Stimulated activated CD4-positive, alpha-beta T cell treated with anti-CD3 and anti-CD28 coated beads, Interleukin-1b, Interleukin-23, amount 100 ng/mL, for 4 hours (primary cell): ENCODE measurements around the gene CADPS.
"Not testable (repeated sequence)": the region's sequence is repeated elsewhere in the genome, so short reads cannot be mapped to it uniquely, and the experiment has no call there.

Experiments used
- DNase-seq, 2 donors: peaks; one replicate each; pipeline ENCODE4 v3.0.0-alpha.2; 2020; ENCODE audit warnings: low read depth in 2 of 2

CADPS gene

GRCh38 chr3:62600033-62600432 is 275.2 kb downstream of the CADPS start:
- no peak for DNase-seq

DNA sequence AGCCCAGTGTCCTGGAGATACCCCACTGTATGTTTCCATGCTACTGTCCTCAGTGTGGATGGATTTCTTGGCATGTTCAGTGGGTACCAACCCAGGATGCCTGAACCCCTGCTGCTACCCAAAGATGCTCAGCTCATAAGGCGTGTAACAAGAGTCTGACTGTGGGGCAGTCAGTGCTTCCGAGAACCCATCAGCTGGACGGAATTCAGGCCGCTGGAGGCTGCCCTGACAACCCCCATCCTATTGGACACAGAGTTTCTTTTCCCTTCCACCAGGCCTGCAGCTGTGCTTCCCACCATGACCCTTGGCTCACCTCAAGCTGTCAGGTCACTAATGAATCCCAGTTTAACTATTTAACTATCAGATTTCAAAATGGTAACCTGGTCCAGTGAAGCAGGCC is 277.7 kb downstream of the CADPS start:
- no peak for DNase-seq

GRCh38 chr3:62592408-62592807 is 282.8 kb downstream of the CADPS start:
- DNase-seq, result no peak

DNA sequence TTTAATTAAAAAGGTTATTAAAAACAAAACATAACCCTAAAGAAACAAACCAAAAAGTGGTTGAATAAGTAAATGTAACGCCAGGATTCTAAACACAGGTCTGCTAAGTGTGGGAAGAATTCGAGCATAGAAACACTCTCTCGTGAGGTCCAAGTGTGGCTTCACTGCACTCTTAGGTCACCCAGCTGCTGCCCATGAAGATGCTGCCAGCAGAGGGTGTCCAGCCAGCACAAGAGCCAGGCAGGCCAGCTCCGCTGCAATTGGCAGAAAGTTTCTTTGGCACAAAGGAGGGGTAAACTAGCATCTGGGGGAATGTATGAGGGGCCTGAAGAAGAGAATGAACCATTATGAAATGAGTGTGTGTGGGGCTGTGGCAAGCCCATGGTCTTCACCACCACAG is 286.1 kb downstream of the CADPS start:
- no peak for DNase-seq

DNA sequence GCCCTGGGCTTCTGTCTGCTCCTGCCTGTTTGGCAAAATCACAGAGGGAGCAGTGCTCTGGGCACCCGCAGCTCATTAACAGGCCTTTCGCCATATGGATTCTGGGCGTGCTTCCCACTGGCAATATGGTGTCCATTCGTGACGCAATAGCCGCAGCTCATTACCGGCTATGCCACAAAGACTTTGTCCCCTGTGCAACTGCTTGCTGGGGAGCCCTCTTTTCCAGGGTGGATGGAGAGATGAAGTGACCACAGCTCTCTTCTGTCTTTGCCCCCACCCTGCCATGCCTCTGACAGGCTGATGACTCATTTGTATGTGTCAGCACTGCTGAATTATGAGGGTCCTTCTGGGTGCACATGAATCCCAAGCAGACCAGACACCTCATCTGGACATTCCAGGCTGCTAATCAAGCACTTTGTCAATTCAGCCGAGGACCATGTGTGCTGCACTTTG is 287.6 kb downstream of the CADPS start:
- no peak for DNase-seq

DNA sequence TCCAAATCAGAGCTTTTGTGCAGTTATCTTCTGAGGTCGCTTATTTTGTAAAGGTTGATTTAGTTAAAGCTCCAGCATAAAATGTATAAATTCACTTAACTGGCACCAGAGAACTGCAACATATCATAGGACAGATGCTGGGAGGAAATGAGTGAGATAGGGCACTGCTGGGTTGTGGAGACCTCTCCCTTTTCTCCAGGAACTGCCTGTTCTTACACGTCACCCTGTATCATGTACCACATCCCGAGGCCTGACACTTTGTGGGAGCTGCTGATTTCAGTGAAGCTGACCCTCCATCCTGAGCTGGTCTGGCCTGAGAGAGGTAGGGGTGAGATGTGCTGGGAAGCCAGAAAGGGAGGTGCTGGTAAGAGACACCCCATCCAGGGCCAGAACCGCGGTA is 288.0 kb downstream of the CADPS start:
- DNase-seq, result no peak

GRCh38 chr3:62586356-62586755 is 288.9 kb downstream of the CADPS start:
- no peak for DNase-seq

- DNase-seq, result no peak
Observed at GRCh38 chr3:62585861-62586260, 289.4 kb downstream of the CADPS start.

DNA sequence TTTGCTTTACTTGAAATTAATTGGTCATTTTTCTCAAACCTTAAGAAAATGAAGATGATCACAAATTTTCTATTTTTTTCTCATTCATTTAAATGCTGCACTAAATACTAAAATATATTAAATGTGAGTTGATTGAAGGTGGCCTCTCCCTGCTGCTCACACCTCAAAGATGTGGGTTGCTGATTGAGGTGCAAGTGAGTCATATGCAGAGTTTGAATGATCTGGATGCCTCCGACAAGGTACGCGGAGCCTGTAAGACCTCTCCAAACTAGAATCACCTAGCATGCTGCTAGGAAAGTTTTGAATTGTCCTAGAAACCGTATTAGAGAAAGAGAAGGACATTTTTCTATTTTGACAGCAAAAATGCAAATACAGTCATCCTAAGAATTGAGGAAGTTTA is 290.6 kb downstream of the CADPS start:
- no peak for DNase-seq

DNA sequence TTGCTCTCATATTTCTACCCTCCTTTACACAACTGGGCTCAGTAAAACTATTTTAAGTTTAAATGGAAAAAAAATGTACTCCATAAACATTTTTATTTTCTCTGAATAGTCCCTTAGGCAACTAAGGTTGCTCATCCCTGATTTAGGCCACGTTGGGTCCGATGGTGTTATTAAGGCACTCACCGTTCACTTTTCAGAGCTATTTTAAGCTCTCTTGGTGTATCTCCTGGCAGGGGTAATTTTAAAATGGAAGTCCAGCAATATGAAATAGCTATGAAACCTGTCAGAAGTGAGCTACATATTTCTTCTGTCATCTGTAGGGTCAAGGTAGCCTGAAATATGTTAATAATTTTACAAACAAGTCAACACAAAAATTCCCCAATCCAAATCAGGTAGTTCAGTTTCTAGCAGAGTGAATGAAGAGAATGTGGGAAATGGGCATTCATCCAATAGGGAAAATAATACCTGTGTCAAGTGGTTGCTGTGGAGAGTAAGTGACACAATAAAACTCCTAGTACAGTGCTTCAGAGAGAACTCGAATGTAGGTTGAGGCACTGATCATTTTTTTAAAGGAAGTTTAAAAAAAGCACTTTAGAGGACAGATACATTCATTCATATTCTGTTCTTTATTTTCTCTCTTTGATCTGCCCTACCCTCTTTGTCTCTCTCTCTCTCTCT is 292.6 kb downstream of the CADPS start:
- DNase-seq, result no peak

DNA sequence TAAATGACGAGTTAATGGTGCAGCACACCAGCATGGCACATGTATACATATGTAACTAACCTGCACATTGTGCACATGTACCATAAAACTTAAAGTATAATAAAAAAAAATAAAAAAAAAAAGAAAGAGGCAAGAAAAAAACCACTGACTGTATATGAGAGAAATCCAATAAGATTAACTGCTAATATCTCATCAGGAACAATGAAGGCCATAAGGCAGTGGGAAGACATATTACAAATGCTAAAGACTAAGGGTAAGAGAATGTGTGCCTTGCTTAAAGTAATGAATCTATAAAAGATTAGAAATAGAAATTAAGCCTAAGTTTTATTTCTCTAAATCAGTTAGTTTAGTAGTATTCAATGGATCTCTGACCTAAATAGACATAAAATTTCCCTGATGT is 294.7 kb downstream of the CADPS start:
- not testable (repeated sequence) for DNase-seq

GRCh38 chr3:62577153-62577552 is 298.1 kb downstream of the CADPS start:
- no peak for DNase-seq

DNA sequence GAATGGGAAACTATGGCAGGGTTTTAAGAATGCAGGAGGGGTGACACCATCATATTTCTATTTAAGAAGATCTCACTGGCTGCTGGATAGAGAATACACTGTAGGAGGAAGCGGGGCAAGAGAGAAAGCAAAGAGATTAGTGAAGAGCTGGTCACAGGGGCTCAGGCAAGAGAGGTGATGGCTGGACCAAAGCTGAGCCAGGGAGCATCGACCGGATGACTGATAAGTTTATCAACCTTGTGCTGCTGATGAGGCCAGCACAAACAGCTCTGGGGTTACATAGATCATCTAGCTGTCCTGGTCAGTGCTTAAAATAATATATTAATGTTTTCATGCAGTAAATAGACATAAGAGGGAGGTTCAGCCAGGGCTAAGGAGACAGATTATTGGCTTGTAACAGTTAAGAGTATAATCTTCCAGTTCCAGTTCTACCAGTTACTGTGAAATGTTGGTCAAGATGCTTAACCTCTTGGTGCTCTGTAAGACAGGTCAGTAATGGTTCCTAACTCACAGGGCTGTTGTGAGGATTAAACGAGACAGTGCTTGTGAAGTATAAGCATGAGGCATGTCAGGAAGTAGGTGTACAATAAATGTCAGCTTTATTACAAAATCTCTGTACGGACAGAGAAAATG is 300.8 kb downstream of the CADPS start:
- no peak for DNase-seq

GRCh38 chr3:62571916-62572315 is 303.3 kb downstream of the CADPS start:
- DNase-seq, result no peak

GRCh38 chr3:62570888-62571287 is 304.3 kb downstream of the CADPS start:
- no peak for DNase-seq

DNA sequence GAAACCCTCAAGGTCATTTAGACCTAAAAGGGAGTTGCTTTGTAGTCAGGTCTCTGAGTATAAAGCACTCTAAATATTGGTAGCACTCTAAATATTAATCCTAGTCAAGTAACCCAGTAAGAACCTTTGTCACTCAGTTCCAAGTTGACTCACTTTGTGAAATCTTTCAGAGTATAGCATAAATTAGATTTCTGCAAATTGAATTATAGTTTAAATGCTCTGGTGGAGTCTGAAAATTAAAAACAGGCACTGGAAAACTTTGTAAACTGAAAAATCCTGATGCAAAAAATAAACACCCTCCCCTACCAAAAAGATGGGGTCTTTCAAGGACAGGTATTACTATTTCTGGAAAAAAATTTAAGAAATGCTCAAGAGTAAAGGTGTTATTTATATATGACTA is 305.6 kb downstream of the CADPS start:
- no peak for DNase-seq

DNA sequence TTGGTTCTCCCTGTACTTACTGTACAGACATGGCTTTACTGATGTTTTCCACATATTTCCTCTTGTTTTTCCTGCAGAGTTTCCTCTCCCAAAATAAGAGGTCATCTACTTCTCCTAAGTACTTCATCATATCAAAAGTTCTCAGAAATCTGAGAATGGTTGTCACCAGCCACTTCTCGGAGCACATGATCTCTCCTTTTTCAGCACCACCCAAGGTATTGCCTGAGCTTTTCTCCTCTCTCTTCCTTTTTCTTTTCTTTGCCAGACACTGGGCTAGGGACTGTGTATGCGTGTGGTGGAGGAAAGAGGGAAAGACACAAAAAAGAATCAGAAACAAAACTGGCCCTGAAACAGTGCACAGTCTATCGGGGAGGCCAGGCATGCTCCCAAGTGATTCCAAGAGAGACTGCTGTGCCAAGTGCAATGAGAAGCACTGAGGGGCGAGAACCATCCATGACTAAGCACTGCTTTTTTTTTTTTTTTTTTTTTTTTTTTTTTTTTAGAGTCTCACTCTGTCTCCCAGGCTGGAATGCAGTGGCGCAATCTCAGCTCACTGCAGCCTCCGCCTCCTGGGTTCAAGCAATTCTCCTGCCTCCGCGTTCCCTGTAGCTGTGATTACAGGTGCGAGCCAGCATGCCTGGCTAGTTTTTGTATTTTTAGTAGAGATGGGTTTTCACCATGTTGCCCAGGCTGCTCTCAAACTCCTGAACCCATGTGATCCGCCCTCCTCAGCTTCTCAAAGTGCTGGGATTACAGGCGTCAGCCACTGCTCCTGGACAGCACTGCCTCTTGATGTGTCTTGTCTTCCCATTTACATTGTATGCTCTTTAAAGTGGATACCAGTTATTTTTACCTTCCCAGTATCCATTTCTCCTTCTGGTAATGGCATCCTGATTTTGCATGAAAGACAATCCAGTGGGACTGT is 307.9 kb downstream of the CADPS start:
- no peak for DNase-seq

GRCh38 chr3:62566022-62566557 is 309.1 kb downstream of the CADPS start:
- DNase-seq, result no peak

GRCh38 chr3:62562596-62562995 is 312.6 kb downstream of the CADPS start:
- no peak for DNase-seq

GRCh38 chr3:62562017-62562416 is 313.2 kb downstream of the CADPS start:
- DNase-seq, result no peak

- DNase-seq, result no peak
Observed at GRCh38 chr3:62559831-62560445, 315.3 kb downstream of the CADPS start.

- DNase-seq, result no peak
Observed at GRCh38 chr3:62558549-62559112, 316.6 kb downstream of the CADPS start.
